Skeletal muscle tissue (tissue), 4 donors: ENCODE results near the gene EFCAB11. TPM values are rescaled to one million over a fixed set of nuclear protein-coding genes. Genes with fewer than 3 reads are reported as not detected.

Experiments
- H3K27ac ChIP-seq: one replicate; pipeline ENCODE4 v1.7.0; 2013; ENCODE audit warnings: mild to moderate bottlenecking, low read depth, low read length, inconsistent platforms
- H3K27me3 ChIP-seq, 3 donors: one replicate each; pipeline ENCODE4 v1.7.0; 2013; ENCODE audit warnings: low read length in 3 of 3; ENCODE audit not compliant: control insufficient read depth in 3 of 3, insufficient read depth in 3 of 3
- H3K36me3 ChIP-seq, 3 donors: one replicate each; pipeline ENCODE4 v1.7.0; 2013; ENCODE audit warnings: low read length in 3 of 3; ENCODE audit not compliant: control insufficient read depth in 3 of 3, insufficient read depth in 3 of 3
- H3K4me1 ChIP-seq, 3 donors: one replicate each; pipeline ENCODE4 v1.7.0; 2013; ENCODE audit warnings: low read length in 3 of 3, mild to moderate bottlenecking in 3 of 3; ENCODE audit not compliant: control insufficient read depth in 3 of 3, insufficient read depth in 3 of 3
- H3K4me3 ChIP-seq, 3 donors: one replicate each; pipeline ENCODE4 v1.7.0; 2013; ENCODE audit warnings: low read length in 3 of 3
- H3K9ac ChIP-seq, 3 donors: one replicate each; pipeline ENCODE4 v1.7.0; 2013; ENCODE audit warnings: low read length in 3 of 3, mild to moderate bottlenecking in 3 of 3, moderate library complexity in 2 of 3, low read depth in 1 of 3
- H3K9me3 ChIP-seq, 3 donors: one replicate each; pipeline ENCODE4 v1.7.0; 2013; ENCODE audit warnings: low read length in 3 of 3; ENCODE audit not compliant: control insufficient read depth in 3 of 3
- total RNA-seq: library from RNA; depleted of rRNA; stranded (reverse); fragments of >200 nt; gene quantifications from one replicate; pipeline ENCODE4 v1.2.3, GENCODE V29; 2014
- donor health status: Osteomylitis.

The EFCAB11 gene
- total RNA-seq, 1 donor from 2014 or later, result 7.3 TPM

GRCh38 chr14:89748004-89748403, 206.5 kb downstream of the EFCAB11 start:
- Histone ChIP-seq H3K27ac (no peak overlapping the region), H3K27me3 (no peaks in the 10 kb centered on the region), H3K36me3 (no peaks in the 10 kb centered on the region), H3K4me1 (no peaks in the 10 kb centered on the region), H3K4me3 (no peak overlapping the region), H3K9ac (no peak overlapping the region), H3K9me3 (peaks cover 0 to 3% (median 0%) of the 10 kb centered on the region in 3 donors)

GRCh38 chr14:89747126-89747525, 207.4 kb downstream of the EFCAB11 start:
- Histone ChIP-seq H3K27ac (no peak overlapping the region), H3K4me1 (no peaks in the 10 kb centered on the region), H3K36me3 (no peaks in the 10 kb centered on the region), H3K9me3 (peaks cover 0 to 3% (median 0%) of the 10 kb centered on the region in 3 donors), H3K9ac (no peak overlapping the region), H3K27me3 (no peaks in the 10 kb centered on the region), H3K4me3 (no peak overlapping the region)

- no peaks in the 10 kb centered on the region for H3K36me3 ChIP-seq
- H3K27ac ChIP-seq, result no peak overlapping the region
These were observed 207.9 kb downstream of the EFCAB11 start for GRCh38 chr14:89746654-89747053.

GRCh38 chr14:89746135-89746534, 208.4 kb downstream of the EFCAB11 start:
- Histone ChIP-seq H3K9me3 (peaks cover 0 to 3% (median 0%) of the 10 kb centered on the region in 3 donors), H3K9ac (no peak overlapping the region), H3K4me1 (no peaks in the 10 kb centered on the region), H3K36me3 (no peaks in the 10 kb centered on the region), H3K27me3 (no peaks in the 10 kb centered on the region), H3K27ac (no peak overlapping the region), H3K4me3 (no peak overlapping the region)

More at GRCh38 chr14:89746654-89747053, 207.9 kb downstream of the EFCAB11 start:
- Histone ChIP-seq H3K27me3 (no peaks in the 10 kb centered on the region), H3K9ac (no peak overlapping the region), H3K4me3 (no peak overlapping the region), H3K9me3 (peaks cover 0 to 3% (median 0%) of the 10 kb centered on the region in 3 donors), H3K4me1 (no peaks in the 10 kb centered on the region)

Other genes with a start within 250 kb of the EFCAB11 start
- 12.5 TPM for gene TDP1, start 1.2 kb upstream of the EFCAB11 start, total RNA-seq
- under 0.01 TPM for gene KCNK13, start 107.3 kb upstream of the EFCAB11 start, total RNA-seq